Activated T-helper 17 cell treated with anti-CD3 and anti-CD28 coated beads, Interleukin-2, amount 50 U/mL, for 72 hours (primary cell): ENCODE measurements around the gene MAN2B2. TPM values are rescaled to one million over a fixed set of nuclear protein-coding genes. Genes with fewer than 3 reads are reported as not detected.

ENCODE experiments used
- ATAC-seq: fragments of 150-1000 bp; cut with Tn5 transposase; replicated peaks from 2 replicates; pipeline ENCODE4 v1.10.0; 2021; ENCODE audit warnings: mild to moderate bottlenecking, moderate library complexity
- H3K27ac Mint-ChIP-seq: one replicate; pipeline ENCODE4 v1.8.0; 2022; ENCODE audit warnings: mixed read lengths
- H3K27me3 Mint-ChIP-seq: one replicate; pipeline ENCODE4 v1.8.0; 2022; ENCODE audit warnings: mixed read lengths
- H3K36me3 Mint-ChIP-seq: one replicate; pipeline ENCODE4 v1.8.0; 2022; ENCODE audit warnings: low read depth, mild to moderate bottlenecking, mixed read lengths
- H3K4me1 Mint-ChIP-seq: one replicate; pipeline ENCODE4 v1.8.0; 2022; ENCODE audit warnings: mixed read lengths
- H3K4me3 Mint-ChIP-seq: one replicate; pipeline ENCODE4 v1.8.0; 2022; ENCODE audit warnings: mild to moderate bottlenecking, mixed read lengths
- H3K9me3 Mint-ChIP-seq: one replicate; pipeline ENCODE4 v1.8.0; 2022; ENCODE audit warnings: mixed read lengths
- total RNA-seq, 2 donors: library from RNA; stranded (reverse); gene quantifications; one replicate each; pipeline ENCODE4 v1.2.3, GENCODE V29; 2022

MAN2B2 gene
- total RNA-seq: 10 to 100 TPM; 19.5 to 20.3 TPM

DNA sequence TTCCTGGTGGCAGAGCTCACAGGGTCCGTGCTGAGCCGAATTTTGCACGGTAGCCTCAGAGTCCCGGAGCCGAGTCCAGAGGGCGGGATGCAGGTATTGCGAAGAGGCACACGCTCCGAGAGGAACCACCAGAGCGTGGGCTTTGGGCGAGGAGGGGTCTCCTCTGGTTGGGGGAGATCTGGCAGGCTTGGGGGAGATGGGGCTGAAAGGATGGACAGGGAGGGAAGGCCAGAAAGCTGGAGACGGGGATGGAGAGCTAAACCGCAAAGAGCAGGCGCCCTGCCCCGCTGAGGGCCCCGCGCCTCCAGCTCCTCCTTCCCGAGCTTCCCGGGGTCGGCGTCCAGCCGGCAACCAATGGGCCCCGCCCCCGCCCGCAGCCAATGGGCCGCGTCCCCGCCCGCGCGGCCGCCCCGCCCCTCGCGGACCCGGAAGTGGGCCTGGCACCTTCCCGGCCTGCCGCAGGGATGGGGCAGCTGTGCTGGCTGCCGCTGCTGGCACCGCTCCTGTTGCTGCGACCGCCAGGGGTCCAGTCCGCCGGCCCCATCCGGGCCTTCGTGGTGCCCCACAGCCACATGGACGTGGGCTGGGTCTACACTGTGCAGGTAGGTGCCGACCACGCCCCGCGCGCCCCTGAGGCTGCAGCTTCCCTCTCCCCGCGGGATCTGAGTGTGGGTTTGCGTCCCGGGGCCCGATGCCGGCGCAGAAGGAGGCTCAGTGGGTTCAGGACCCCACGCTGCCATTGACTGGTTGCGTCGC, at the start of gene MAN2B2:
TSS of gene MAN2B2 (plus strand) at position 443 of the 756 bp plus-strand sequence. CDS start at position 465, 22 bp downstream.
- peaks cover 6% of the 10 kb centered on the region for H3K4me1 Mint-ChIP-seq
- H3K36me3 Mint-ChIP-seq: peaks cover 30% of the 10 kb centered on the region
- peak within 1 kb of the TSS; percentile 84 for H3K4me3 Mint-ChIP-seq
- H3K9me3 Mint-ChIP-seq: no peaks in the 10 kb centered on the region
- ATAC-seq: peak; percentile 98
- peak within 1 kb of the TSS; percentile 78 for H3K27ac Mint-ChIP-seq
- H3K27me3 Mint-ChIP-seq: no peaks in the 10 kb centered on the region

DNA sequence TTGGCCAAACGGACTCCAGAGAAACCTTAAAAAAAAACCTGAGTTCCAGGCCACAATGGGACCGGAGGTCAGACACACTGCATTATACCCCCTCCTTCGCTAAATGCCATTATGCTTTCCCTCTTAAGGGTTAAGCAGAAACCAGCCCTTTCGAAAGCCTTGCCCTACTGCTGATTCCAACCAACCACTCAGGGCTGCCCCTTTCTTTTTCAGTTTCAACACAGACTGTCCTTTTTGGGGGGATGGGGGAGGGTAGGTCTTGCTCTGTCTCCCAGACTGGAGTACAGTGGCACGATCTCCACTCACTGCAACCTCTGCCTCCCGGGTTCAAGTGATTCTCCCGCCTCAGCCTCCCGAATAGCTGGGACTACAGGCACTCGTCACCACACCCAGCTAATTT, 49.5 kb upstream of the MAN2B2 start:
- Mint-ChIP-seq H3K9me3 (no peaks in the 10 kb centered on the region), H3K27me3 (peaks cover 13% of the 10 kb centered on the region), H3K4me1 (no peaks in the 10 kb centered on the region), H3K27ac (no peak overlapping the region), H3K36me3 (no peaks in the 10 kb centered on the region), H3K4me3 (no peak overlapping the region)
- no peak for ATAC-seq

GRCh38 chr4:6526156-6526555, 48.8 kb upstream of the MAN2B2 start:
- Mint-ChIP-seq H3K9me3 (no peaks in the 10 kb centered on the region), H3K27me3 (peaks cover 13% of the 10 kb centered on the region), H3K36me3 (no peaks in the 10 kb centered on the region), H3K4me3 (no peak overlapping the region), H3K27ac (no peak overlapping the region), H3K4me1 (no peaks in the 10 kb centered on the region)
- no peak for ATAC-seq

DNA sequence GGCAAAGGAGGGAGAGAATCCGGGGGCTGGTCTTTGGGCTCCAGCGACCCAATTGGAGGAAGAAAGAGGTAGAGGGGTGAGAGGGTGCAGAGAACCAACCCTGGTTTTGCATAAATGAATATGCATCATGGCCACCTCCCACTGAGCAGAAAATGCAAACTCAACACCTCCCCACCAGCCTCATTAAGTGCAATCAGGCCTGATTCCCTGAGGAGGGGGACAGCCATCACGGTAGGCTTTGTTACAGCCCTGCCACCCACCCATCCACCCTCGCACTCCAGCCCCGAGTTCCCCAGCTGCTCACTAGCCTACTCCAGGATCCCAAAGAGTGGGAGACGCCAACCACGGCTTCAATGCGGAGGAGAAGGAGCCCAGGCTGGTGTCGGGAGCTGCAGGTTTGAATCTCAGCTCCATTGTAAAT, 48.3 kb upstream of the MAN2B2 start:
- H3K27me3 Mint-ChIP-seq: peaks cover 13% of the 10 kb centered on the region
- no peaks in the 10 kb centered on the region for H3K9me3 Mint-ChIP-seq
- no peak for ATAC-seq
- H3K4me3 Mint-ChIP-seq: no peak overlapping the region
- no peak overlapping the region for H3K27ac Mint-ChIP-seq
- H3K36me3 Mint-ChIP-seq: no peaks in the 10 kb centered on the region
- no peaks in the 10 kb centered on the region for H3K4me1 Mint-ChIP-seq

DNA sequence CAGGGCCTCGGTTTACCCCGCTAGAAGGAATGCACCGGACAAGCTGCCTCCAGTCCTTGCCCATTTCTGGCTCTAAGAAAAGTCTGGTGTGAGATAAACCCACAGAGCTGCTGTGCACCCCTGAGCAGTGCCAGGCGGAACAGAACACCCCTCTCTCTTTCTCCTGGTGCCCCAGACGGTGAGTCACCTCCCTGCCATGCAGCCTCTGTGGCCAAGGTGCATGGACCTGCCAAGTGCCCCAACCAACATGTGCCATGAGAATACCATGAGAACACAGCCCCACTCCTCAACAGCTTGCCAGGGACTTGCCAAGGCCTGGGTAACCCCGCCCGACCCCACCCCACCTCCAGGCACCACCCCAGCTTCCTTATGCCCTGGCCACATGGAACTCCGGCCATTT, 47.7 kb upstream of the MAN2B2 start:
- Mint-ChIP-seq H3K4me1 (no peaks in the 10 kb centered on the region), H3K4me3 (no peak overlapping the region), H3K27ac (no peak overlapping the region), H3K9me3 (no peaks in the 10 kb centered on the region), H3K36me3 (no peaks in the 10 kb centered on the region), H3K27me3 (peaks cover 13% of the 10 kb centered on the region)
- no peak for ATAC-seq

GRCh38 chr4:6527683-6528595, 47.0 kb upstream of the MAN2B2 start:
- no peaks in the 10 kb centered on the region for H3K4me1 Mint-ChIP-seq
- no peak overlapping the region for H3K27ac Mint-ChIP-seq
- H3K4me3 Mint-ChIP-seq: no peak overlapping the region

GRCh38 chr4:6529021-6529420, 46.0 kb upstream of the MAN2B2 start:
- Mint-ChIP-seq H3K4me3 (no peak overlapping the region), H3K36me3 (no peaks in the 10 kb centered on the region), H3K27me3 (peaks cover 10% of the 10 kb centered on the region), H3K27ac (no peak overlapping the region), H3K4me1 (no peaks in the 10 kb centered on the region), H3K9me3 (no peaks in the 10 kb centered on the region)
- no peak for ATAC-seq

More at GRCh38 chr4:6527683-6528595, 47.0 kb upstream of the MAN2B2 start:
- peaks cover 13% of the 10 kb centered on the region for H3K27me3 Mint-ChIP-seq
- H3K9me3 Mint-ChIP-seq: no peaks in the 10 kb centered on the region
- no peaks in the 10 kb centered on the region for H3K36me3 Mint-ChIP-seq
- no peak for ATAC-seq

DNA sequence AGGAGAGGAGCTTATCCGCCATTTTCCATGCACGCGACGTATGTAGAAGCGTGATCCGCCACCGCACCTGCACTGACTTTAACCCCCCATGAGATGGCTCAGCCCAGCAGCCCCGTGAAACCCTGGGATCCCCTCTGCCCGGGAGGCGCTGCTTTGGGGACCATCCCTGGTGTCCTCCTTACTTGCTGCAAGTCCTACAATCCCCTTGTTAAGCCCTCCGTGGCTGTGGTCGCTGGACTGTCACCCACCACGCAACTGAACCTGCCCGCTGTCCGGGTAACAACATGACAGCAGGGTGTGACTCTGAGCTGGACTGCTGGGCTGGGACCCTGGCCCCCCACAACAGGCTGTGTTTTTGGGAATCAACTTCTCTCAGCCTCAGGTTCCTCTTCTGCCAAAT, 44.7 kb upstream of the MAN2B2 start:
- H3K27ac Mint-ChIP-seq: no peak overlapping the region

GRCh38 chr4:6530964-6531363, 44.0 kb upstream of the MAN2B2 start:
- no peak for ATAC-seq
- Mint-ChIP-seq H3K4me1 (no peaks in the 10 kb centered on the region), H3K9me3 (no peaks in the 10 kb centered on the region), H3K27ac (no peak overlapping the region), H3K36me3 (no peaks in the 10 kb centered on the region), H3K4me3 (no peak overlapping the region), H3K27me3 (peaks cover 9% of the 10 kb centered on the region)

More for the DNA sequence above, 44.7 kb upstream of the MAN2B2 start:
- no peaks in the 10 kb centered on the region for H3K9me3 Mint-ChIP-seq
- no peaks in the 10 kb centered on the region for H3K4me1 Mint-ChIP-seq
- no peak overlapping the region for H3K4me3 Mint-ChIP-seq
- peaks cover 10% of the 10 kb centered on the region for H3K27me3 Mint-ChIP-seq
- no peaks in the 10 kb centered on the region for H3K36me3 Mint-ChIP-seq
- no peak for ATAC-seq

GRCh38 chr4:6532102-6532501, 42.9 kb upstream of the MAN2B2 start:
- no peaks in the 10 kb centered on the region for H3K36me3 Mint-ChIP-seq
- no peaks in the 10 kb centered on the region for H3K9me3 Mint-ChIP-seq
- ATAC-seq: no peak
- peaks cover 7% of the 10 kb centered on the region for H3K27me3 Mint-ChIP-seq
- no peak overlapping the region for H3K4me3 Mint-ChIP-seq
- no peak overlapping the region for H3K27ac Mint-ChIP-seq
- H3K4me1 Mint-ChIP-seq: no peaks in the 10 kb centered on the region

- no peaks in the 10 kb centered on the region for H3K9me3 Mint-ChIP-seq
- no peaks in the 10 kb centered on the region for H3K4me1 Mint-ChIP-seq
- H3K27ac Mint-ChIP-seq: no peak overlapping the region
- H3K36me3 Mint-ChIP-seq: no peaks in the 10 kb centered on the region
- H3K27me3 Mint-ChIP-seq: peaks cover 7% of the 10 kb centered on the region
- H3K4me3 Mint-ChIP-seq: no peak overlapping the region
- no peak for ATAC-seq
Observed at GRCh38 chr4:6532658-6533057, 42.3 kb upstream of the MAN2B2 start.

DNA sequence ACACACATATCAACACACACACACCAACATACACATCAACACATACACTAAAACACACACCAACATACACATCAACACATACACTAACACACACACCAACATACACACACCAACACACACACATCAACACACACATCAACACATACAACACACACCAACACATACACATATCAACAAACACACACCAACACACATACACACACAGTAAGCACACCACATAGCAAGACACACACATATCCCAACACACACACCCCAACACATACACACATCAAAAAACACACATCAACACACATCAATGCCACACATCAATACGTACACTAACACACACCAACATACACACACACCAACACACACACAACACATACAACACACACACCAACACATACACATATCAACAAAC, 40.9 kb upstream of the MAN2B2 start:
- no peak overlapping the region for H3K4me3 Mint-ChIP-seq
- peaks cover 10% of the 10 kb centered on the region for H3K27me3 Mint-ChIP-seq
- H3K9me3 Mint-ChIP-seq: no peaks in the 10 kb centered on the region
- no peak overlapping the region for H3K27ac Mint-ChIP-seq
- H3K36me3 Mint-ChIP-seq: no peaks in the 10 kb centered on the region
- ATAC-seq: no peak
- no peaks in the 10 kb centered on the region for H3K4me1 Mint-ChIP-seq

DNA sequence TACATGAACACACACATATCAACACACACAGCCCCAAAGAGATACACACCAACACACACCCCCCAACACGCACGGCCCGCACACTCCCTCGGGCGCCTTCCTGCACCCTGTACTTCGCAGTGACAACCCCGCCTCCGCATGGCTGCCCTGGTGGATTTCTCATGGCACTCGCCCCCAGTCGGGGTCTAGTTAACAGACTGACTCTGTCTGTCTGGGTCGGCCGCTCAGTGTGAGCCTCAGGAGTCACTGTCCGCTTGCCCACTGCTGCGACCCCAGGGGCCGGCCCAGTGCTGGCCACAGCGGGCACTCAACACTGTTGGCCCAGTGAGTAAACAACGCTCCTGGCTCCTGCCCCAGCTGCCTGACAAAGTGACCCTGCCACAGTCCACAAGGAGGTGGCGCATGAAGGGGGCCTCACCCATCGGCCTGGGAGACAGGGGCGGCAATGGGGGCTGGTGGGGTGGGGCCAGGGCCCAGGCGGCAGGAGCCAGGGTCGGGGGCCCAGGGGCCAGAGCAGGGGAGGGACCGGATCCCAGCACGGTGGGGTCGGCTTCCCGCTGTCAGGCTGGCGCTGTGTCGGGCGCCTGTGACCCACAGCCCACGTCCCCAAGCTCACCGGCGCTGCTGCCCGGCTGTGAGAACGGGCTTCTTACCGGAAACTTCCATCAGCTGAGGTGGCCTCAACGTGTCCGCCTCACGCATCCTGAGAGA, 40.2 kb upstream of the MAN2B2 start:
- peaks cover 7% of the 10 kb centered on the region for H3K27me3 Mint-ChIP-seq
- H3K36me3 Mint-ChIP-seq: no peaks in the 10 kb centered on the region
- no peaks in the 10 kb centered on the region for H3K4me1 Mint-ChIP-seq
- H3K27ac Mint-ChIP-seq: no peak overlapping the region
- no peak for ATAC-seq
- no peaks in the 10 kb centered on the region for H3K9me3 Mint-ChIP-seq
- H3K4me3 Mint-ChIP-seq: no peak overlapping the region

DNA sequence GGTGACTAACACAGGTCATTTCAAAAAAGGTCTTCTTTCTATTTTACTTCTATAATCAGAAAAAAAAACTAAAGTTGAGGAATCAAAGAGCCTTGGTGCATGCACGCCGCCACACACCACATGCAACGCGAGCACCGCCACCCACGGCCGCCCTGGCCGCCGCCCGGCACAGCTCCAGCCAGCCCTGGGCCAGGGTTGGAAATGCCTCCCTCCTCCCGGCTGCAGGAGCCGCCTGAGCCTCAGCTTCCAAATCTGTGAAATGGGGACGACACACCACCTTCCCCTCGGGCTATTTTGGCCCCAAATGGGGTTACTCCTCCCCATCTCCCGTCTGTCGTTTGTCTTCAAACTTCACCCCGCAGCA, 39.7 kb upstream of the MAN2B2 start:
- no peak overlapping the region for H3K27ac Mint-ChIP-seq
- ATAC-seq: no peak
- H3K27me3 Mint-ChIP-seq: peaks cover 11% of the 10 kb centered on the region
- H3K36me3 Mint-ChIP-seq: no peaks in the 10 kb centered on the region
- no peaks in the 10 kb centered on the region for H3K4me1 Mint-ChIP-seq
- no peak overlapping the region for H3K4me3 Mint-ChIP-seq
- peaks cover 3% of the 10 kb centered on the region for H3K9me3 Mint-ChIP-seq
